IPS DF 4.7 (cell line): ENCODE data around the gene TNFRSF6B.
"Not testable (repeated sequence)": the region's sequence is repeated elsewhere in the genome, so short reads cannot be mapped to it uniquely, and the experiment has no call there.

Source experiments
- DNase-seq: peaks from one replicate; pipeline ENCODE4 v3.0.0-alpha.2; 2013; ENCODE audit warnings: low spot score; ENCODE audit errors: extremely low read depth

TNFRSF6B gene

DNA sequence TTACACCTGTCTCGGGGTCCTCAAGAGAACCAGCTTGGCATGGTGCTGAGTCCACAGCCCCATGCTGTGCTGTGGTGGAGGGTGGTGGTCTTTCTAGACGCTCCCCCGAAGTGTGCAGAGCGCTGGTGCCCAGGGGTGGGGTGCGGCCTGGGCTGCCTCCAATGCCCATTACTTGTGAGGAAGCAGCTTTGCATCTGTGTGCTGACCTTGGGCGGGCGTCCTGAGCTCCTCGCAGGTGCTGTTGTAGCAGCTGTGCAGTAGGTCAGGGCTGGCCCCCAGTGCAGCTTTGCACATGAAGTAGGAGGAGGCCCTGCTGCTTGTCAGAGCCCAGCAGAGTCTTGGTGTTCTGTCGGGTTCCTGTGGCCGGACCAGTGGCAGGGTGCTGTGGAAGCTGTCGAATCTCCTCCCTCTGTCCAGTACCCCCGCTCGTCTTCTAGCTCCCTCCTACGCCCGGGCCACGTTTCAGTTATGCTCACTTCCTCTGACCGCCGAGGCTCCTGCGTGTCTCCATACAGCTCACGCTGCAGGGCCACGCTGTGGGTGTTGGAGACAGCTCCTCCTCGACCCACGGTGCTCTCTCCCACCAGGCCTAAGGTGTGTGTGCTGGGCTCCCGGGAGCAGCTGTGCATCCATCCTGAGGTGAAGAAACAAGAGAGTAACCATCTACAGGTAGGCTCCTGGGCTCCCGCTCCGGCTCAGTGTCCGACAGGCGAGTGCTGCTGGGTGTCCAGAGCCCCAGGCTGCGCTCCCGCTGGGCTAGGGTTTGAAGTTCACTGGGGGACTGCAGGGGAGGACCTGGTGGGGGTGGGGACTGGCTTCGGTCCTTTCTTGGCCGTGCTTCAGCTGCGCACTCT is 34.3 kb upstream of the TNFRSF6B start:
- DNase-seq = no peak

DNA sequence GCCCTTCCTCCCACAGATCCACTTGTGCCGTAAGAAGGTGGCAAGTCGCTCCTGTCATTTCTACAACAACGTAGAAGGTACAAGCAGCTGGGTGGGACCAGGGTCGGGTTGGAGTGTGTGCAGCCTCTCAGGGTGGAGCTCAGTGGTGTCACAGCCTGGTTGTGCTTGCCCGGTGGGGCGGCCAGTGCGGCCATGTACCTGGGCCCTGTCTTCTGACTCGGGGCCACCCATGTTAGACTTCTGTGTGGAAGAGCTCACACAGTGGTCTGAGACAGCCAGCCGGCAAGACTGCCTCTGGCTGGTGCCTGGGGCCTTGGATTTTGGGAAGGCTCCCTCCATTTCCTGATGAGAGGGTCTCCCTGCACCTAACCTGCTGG is 33.7 kb upstream of the TNFRSF6B start:
- no peak for DNase-seq

DNA sequence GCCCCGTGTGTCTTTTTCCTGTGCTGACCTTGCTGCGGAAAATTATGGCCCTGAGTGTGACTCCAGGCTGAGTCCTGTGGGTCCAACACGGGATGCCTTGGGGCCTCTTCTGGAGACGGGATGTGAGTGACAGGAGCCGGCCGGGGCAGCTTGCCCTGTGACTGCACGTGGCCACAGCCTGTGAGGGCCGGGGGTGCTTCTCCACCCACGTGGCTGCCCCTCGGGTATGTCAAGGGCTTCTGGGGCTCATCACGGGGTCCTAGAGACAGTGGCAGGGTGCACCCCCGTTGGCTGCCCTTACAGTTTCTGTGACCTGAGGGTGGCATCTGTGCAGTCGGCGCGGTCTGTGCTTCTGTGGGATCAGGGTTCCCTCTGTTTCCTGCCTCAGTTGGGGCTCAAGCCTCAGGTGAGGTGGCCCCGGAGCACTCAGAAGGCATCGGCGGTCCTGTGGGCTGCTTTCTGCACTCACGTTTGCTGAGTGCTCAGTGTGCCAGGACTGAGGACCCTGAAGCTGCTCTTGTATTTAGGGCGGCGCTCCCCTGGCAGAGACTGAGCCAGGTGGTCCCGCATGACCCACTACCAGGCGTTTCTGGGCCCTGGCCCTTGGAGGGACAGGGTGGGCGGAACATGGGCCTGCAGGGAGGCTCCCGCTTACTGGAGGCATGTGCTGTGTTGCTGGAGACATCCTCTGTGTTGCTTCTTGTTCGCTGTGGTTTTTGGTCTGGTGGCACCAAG is 33.0 kb upstream of the TNFRSF6B start:
- DNase-seq = no peak

DNA sequence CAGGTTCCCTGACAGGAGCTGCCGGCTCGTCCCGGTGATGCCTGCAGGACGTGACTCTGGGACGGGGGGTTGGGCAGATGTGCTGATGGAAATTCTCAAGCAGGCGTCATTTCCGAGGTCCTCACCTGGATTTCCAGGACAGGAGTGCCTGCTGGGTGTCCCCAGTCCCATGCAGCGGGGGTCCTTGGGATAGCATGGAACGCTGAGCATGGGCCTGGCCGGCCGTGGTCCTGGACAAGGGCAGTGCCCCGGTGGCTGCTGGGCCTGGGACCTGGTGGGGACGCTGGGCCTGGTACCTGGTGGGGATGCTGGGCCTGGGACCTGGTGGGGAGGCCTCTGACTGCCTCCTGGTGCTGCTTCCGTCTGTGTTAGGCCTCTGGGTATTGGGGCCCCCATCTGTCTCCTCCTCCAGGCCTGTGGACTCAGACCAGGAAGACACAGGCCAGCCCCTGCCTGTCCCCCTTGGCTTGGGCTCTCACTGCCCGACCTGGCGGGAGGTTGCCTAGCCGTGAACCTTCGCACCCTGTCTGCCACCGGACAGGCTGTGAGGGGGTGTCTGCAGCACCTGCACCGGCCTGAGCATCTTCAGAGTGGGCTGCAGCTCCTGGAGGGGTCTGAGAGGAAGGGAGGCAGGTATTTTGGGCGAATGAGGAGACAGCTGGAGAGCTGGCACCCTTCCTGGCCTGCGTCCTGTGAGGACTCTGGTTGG is 32.2 kb upstream of the TNFRSF6B start:
- DNase-seq = no peak

DNA sequence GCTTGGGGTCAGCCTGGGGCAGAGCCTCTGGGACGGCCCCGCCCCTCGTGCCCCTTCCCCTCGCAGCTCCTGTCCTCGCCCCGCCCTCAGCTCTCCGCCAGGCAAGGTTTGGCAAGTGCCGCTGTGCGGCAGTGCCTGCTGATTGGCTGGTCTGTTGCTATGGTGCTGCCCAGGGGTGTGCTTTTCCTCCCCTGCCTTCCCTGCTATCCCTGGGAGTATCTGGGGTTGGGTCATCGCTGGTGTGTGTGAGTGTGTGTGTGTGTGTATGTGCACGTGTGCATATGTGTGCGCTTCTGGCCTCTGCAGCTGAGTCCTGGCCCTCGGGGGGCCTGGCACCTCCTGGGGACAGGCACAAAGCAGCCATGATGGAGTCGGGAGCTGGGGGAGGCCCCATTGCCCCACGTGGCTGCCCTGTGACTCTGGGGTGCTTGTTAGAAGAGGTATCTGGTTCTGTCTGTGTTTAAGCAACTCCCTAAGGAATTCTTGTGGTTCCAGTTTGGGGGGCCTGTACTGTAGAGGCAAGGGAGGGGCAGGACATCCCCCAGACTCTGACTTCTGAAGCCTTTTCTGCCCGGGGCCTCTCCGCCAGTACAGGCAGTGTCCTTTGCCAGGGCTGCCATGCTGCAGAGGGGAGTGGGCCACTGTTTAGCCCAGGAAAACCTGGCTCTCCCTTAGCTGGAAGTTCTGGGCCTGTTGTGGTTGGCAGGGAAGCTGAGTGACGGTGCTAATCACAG is 31.4 kb upstream of the TNFRSF6B start:
- DNase-seq = no peak

DNA sequence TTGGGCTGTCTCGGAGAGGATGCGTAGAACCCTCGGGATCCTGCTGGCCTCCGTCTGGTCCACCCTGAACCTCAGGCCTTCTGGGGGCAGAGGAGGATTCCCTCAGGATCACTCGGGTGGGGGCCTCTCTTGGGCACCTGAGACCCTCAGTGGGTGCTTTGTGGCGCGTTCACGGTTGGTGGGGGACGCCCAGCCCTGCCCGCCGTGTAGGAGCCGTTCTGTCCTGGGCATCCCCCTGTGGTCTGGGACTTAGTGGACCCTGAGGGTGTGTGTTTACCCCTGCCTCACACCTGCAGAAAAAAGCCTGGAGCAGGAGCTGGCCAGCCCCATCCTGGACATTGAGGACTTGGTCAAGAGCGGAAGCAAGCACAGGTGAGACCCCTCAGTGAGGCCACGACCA is 30.7 kb upstream of the TNFRSF6B start:
- DNase-seq = no peak

DNA sequence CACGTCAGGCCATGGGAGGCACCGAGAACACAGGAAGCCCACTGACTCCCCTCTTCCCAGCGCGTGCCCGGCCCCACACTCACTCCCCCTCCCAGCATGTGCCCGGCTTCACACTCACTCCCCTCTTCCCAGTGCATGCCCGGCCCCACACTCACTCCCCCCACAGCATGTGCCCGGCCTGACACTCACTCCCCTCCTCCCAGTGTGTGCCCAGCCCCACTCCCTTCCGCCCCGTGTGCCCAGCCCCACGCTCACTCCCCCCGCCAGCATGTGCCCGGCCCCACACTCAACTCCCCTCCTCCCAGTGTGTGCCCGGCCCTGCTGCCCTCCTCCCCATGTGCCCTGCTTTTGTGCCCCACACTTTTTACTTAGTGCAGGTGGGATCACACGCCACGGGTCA is 28.6 kb upstream of the TNFRSF6B start:
- no peak for DNase-seq

DNA sequence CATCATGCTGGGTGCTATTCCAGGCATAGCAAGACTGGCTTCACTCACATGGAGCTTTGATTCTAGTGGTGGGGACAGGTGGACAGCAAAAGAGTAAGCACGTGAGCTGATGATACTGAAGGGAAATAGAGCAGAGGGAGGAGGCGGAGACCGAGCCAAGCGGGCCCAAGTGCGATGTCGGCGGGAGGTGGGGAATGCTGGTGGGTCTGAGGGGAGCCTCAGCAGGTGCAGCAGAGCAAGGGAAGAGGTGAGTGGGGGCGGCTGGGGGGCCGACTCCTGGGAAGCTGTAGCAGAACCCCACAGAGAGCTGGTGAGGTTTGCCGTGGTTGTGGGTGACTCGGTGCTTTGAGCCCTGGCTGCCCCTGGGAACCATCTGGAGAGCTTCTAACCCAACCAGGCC is 28.1 kb upstream of the TNFRSF6B start:
- no peak for DNase-seq

DNA sequence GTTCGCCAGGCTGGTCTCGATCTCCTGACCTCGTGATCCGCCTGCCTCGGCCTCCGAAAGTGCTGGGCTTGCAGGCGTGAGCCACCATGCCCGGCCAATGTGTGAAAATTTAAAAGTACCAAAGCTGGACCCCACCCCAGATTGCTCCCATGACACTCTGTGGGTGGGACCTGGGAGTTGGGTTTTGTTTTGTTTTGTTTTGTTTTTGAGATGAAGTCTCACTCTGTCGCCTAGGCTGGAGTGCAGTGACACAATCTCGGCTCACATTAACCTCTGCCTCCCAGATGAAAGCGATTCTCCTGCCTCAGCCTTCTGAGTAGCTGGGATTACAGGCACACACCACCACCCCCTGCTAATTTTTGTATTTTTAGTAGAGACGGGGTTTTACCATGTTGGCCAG is 24.8 kb upstream of the TNFRSF6B start:
- DNase-seq = not testable (repeated sequence)

DNA sequence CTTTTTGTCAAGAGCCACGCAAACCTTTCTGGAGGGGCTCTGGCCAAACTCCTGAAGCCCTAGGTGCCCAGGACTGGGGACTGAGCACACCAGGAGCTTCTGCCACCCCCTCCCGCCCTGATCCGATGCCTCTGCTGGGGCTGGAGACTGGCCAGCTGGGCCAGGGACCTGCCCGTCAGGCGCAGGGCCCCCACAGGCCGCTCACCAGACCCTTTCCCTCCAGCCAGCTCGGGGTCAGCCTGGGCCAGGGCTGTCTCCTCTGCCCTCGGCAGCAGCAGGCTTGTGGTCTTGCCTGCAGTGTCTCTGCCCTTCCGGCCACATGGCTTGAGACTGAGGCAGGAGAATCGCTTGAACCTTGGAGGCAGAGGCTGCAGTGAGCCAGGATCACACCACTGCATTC is 23.8 kb upstream of the TNFRSF6B start:
- DNase-seq = no peak

DNA sequence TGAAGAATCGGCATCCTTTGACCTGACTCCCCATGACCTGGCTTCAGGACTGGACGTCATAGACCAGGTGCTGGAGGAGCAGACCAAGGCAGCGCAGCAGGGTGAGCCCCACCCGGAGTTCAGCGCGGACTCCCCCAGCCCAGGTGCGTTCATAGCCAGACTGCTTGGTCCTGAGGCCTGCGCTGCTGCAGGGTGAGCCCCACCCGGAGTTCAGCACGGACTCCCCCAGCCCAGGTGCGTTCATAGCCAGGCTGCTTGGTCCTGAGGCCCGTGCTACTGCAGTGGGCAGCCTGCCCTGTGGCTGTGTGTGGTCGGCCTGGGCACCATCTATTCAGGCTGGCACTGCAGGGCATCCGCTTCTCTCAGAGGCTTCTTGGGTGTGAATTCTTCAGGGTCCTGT is 22.5 kb upstream of the TNFRSF6B start:
- no peak for DNase-seq

DNA sequence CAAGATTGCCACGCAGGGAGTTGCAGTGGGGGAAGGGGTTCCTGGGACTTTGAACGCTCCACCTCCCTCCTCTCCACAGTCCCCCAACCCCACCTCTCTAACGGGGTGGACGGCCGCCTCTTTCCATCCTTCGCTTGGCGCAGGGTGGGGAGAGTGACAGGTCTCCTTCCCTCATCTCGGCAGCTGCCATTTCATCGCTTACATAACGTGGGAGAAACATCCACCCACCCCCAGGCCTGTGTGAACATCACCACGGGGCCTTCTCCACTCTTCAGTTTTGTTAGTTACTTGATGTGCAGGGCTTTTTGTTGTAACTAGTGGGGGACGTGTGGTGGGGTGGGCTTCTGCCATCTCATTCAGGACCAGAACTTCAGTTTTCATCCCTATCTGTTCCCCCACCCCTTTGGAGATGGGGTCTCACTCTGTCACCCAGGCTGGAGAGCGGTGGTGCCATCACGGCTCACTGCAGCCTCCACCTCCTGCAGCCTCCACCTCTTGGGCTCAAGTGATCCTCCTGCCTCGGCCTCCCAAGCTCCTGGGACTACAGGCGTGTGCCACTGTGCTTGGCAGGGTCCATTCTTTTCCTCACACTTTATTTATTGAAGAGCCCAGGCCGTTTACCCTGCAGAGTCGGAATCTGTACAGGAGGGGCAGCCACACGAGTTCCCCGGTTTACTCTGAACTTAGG is 20.6 kb upstream of the TNFRSF6B start:
- DNase-seq = no peak

DNA sequence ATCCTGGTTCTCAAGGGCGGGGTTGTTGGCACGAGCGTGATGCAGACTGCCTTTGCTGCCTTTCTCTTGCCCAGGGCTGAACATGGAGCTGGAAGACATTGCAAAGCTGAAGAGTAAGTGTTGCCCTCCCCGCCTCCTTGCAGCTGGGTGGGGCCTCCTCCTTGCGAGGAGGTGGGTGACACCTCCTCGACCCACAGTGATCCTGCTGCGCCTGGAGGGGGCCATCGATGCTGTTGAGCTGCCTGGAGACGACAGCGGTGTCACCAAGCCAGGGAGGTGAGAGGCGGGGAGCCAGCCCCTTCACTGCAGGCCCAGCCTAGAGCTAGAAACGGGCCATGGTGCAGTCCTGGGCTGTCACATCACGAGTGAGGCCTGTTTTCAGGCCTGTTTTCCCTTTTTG is 18.4 kb upstream of the TNFRSF6B start:
- no peak for DNase-seq

DNA sequence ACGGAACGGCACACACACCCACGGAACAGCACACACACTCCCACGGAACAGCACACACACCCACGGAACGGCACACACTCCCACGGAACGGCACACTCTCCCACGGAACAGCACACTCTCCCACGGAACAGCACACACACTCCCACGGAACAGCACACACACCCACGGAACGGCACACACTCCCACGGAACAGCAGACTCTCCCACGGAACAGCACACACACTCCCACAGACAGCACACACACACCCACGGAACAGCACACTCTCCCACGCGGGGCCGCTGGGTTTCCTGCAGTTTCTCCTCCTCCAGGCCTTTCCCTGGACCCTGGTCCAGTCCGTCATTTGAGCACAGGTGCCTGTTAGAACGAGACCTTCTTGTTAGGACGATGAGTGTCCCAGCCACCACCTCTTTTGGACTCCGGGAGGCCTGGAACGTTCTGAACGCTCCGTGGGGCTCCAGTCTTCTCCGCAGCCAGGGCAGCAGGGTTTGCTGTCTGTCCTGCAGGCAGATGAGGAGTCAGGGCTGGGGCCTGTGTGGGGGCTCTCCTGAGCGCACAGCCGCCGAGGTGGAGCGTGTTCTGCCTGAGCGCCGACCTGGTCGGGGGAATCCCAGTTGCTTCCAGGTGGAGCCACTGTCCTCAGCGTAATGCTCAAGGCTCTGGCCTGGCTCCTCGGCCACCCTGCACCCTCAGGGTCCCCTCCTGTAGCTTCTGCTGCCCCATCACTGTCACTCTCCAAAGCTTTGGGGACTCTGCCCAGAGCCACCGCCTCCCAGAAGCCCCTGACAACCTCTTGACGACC is 17.6 kb upstream of the TNFRSF6B start:
- no peak for DNase-seq

DNA sequence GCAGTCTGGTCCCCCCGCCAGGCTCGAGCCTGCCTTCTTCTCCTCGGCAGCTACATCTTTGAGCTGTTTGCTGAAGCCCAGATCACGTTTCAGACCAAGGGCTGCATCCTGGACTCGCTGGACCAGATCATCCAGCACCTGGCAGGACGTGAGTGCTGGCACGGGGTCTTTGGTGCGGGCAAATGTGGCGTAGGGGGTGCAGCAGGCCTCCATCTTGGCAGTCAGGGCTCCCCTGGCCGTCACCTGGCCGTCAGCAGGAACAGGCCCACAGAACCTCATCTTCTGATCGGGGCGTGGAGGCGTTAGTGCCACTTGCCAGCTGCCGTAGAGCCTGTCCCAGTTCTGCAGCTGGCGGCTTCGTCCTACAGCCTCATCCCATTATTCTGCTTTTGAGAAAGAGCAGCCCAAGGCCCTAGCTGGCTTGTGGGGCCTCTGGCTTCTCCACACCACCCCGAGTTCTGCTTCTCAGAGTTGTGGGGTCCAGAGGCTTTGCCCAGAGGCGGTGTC is 16.6 kb upstream of the TNFRSF6B start:
- DNase-seq = no peak

DNA sequence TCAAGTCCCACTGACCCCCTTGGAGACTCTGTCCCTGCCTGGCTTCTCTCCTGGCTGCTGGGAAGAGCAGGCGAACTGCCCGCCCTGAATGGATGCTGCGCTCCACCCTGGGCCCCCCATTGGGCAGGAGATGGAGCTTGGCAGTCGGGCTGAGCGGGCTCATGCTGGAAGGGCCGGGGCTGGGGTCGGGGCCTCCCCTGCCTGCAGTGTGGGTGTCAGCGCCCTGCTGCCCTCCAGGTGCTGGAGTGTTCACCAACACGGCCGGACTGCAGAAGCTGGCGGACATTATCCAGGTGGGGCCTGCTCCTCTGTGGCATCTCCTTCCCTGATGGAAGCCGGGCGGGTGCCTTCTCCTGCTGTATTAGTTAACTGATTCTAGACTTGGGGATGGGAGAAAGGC is 16.0 kb upstream of the TNFRSF6B start:
- no peak for DNase-seq

DNA sequence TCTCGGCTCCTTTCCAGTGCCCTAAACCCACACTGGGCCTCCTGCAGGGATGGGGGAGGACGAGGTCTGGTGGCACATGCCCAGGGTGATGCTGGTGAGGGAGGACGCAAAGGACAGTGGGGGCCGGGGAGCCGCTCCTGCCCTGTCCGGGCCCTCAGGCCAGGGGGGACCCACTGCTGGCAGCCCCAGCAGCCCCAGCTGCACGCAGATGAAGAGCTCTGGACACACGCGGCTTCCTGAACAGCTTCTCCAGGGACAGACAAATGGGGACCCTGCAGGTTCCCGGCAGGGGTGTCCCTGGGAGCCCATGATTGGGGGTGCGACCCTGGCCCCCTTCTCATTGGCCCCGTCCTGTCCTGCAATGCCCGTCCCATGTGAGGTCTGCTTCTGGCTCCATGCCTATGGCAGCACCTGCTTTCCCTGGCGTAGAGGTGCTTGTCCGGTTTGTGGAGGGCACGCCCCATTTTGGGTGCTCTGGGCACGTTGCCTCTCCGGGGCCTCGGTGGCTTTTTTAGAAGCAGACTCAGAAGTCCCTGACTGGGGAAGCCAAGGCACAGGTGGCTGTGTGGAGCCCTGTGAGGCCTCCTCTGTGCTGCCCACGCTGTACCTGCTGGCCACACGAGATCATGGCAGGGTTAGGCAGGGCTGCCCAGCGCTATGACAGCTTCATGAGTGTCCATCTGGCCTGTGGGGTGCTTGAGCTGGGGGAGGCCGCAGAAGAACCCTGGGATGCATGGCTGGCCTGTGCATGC is 15.4 kb upstream of the TNFRSF6B start:
- DNase-seq = no peak

DNA sequence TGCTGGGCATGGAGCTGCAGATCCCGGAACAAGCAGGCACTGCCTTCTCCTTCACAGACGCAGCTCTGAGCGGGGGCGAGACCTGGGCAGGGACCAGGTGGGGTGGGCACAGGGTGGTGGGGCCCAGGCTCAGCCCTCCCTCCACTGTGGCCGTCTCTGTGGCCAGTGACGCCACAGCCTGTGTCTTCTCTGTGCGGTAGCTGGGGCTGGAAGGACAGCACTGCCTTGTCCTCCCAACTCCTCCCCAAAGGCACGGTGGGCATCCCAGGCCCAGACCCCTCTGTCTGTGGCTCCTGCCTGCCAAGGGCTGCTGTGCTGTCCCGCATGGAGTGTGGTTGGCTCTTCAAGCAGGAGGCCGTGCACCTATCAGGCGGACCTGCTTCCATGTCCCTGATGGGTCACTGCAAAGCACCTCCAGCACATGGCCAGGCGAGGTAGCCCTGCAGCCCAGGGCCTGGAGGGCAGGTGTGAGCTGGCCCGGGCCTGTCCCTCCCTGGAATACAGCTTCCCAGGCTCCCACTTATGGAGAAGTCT is 14.8 kb upstream of the TNFRSF6B start:
- DNase-seq = no peak
